Measurements from ENCODE around the gene HHAT.

- TF ChIP-seq, protein P1, sequence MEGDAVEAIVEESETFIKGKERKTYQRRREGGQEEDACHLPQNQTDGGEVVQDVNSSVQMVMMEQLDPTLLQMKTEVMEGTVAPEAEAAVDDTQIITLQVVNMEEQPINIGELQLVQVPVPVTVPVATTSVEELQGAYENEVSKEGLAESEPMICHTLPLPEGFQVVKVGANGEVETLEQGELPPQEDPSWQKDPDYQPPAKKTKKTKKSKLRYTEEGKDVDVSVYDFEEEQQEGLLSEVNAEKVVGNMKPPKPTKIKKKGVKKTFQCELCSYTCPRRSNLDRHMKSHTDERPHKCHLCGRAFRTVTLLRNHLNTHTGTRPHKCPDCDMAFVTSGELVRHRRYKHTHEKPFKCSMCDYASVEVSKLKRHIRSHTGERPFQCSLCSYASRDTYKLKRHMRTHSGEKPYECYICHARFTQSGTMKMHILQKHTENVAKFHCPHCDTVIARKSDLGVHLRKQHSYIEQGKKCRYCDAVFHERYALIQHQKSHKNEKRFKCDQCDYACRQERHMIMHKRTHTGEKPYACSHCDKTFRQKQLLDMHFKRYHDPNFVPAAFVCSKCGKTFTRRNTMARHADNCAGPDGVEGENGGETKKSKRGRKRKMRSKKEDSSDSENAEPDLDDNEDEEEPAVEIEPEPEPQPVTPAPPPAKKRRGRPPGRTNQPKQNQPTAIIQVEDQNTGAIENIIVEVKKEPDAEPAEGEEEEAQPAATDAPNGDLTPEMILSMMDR (IDR thresholded peaks at IDR 0.05) = no peak
- TF ChIP-seq POLR2A (IDR thresholded peaks at IDR 0.05) (no peak), POLR2AphosphoS5 (IDR thresholded peaks at IDR 0.05) (no peak)
Measured at GRCh38 chr1:210340841-210341240, 12.1 kb downstream of the HHAT start.

Data from stomach (tissue), 4 donors.